ENCODE measurements around the gene ADPRH.
A peak's percentile ranks its signal among the peaks of the same experiment; 100 is the strongest.
"Not testable (repeated sequence)": the region's sequence is repeated elsewhere in the genome, so short reads cannot be mapped to it uniquely, and the experiment has no call there.

The ADPRH gene

DNA sequence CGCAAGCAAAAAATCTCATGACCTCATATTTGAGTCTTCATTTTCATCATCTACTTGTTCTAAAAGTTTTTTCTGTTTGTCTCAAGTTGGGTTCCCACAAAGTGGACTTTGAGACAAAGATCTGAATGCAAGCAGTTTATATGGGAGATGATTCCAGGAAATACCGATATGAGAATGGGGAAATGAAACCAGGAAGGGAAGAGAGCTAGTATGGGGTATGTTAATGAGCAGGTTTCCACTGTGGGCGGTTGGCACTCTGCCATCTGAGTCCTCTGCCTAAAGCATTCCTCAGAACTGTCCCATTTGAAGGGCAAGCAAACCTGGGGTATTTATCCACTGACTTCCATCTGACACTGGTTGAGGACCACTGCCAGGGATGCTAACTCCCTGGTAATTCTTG lies 8.8 kb downstream of the ADPRH start:
- H3K27ac ChIP-seq (ENCODE audit: low read depth, low read length) = no peak overlapping the region
- no peak overlapping the region for H3K4me3 ChIP-seq (ENCODE audit: low read length)
- H3K27me3 ChIP-seq (ENCODE audit: control insufficient read depth, insufficient read depth, low read length) = no peaks in the 10 kb centered on the region
- H3K36me3 ChIP-seq (ENCODE audit: control insufficient read depth, insufficient read depth, low read length) = no peaks in the 10 kb centered on the region
- H3K4me1 ChIP-seq (ENCODE audit: control insufficient read depth, insufficient read depth, low read length) = no peaks in the 10 kb centered on the region
- no peak overlapping the region for H3K9ac ChIP-seq (ENCODE audit: low read length)

DNA sequence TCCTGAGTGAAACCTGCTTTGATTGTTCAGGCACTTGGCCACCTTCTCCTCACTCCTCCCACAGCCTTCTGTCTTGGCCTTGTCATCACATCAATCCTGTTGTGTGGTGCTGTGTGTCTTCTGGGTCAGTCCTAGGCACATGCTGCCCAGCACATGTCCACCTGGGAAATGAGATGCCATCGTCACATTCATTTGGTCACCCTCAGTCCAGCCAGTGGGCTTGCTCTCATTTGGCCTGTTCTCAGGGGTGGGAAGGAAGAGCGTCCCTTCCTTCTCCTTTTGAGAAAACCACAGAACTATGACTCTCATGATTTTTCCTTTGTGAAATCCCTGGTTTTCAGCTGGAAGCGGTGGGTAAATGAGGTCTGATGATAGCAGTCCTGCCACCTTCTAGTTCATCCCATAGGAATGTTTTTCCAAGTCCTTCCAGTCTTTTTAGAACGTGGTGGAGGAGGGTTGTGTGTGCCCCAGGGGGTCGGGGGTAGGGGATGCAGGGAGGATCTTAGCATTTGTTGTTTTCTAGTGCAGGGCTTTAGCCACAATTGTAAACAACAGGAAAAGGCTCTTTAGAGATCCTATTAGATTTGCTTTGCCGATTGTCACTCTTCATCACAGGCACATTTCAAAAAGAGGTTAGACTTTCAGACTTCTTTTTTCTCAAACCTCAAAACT lies 9.9 kb downstream of the ADPRH start:
- Histone ChIP-seq H3K4me3 (ENCODE audit: low read length) (no peak overlapping the region), H3K27me3 (ENCODE audit: control insufficient read depth, insufficient read depth, low read length) (no peaks in the 10 kb centered on the region), H3K36me3 (ENCODE audit: control insufficient read depth, insufficient read depth, low read length) (no peaks in the 10 kb centered on the region), H3K9ac (ENCODE audit: low read length) (no peak overlapping the region), H3K4me1 (ENCODE audit: control insufficient read depth, insufficient read depth, low read length) (no peaks in the 10 kb centered on the region), H3K27ac (ENCODE audit: low read depth, low read length) (no peak overlapping the region)

DNA sequence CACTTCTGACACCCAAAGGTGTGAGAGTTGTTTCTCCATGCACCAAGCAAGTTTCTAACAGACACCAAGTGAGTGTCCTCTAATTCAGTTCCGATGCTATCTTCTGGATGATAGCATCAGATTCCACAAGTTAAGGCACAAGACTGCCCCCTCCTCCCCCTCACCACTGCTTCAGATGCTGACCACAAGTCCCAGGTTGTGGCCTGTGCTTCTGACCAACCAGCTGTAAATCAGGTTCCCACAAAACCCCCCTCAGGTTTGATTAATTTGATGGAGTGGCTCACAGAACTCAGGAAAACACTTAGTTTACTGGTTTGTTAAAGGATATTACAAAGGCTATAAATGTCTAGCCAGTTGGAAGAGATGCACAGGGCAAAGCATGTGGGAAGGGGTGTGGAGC lies 11.4 kb downstream of the ADPRH start:
- no peak overlapping the region for H3K27ac ChIP-seq (ENCODE audit: low read depth, low read length)
- H3K4me3 ChIP-seq (ENCODE audit: low read length) = no peak overlapping the region
- no peaks in the 10 kb centered on the region for H3K27me3 ChIP-seq (ENCODE audit: control insufficient read depth, insufficient read depth, low read length)
- no peaks in the 10 kb centered on the region for H3K4me1 ChIP-seq (ENCODE audit: control insufficient read depth, insufficient read depth, low read length)
- no peaks in the 10 kb centered on the region for H3K36me3 ChIP-seq (ENCODE audit: control insufficient read depth, insufficient read depth, low read length)
- no peak overlapping the region for H3K9ac ChIP-seq (ENCODE audit: low read length)

DNA sequence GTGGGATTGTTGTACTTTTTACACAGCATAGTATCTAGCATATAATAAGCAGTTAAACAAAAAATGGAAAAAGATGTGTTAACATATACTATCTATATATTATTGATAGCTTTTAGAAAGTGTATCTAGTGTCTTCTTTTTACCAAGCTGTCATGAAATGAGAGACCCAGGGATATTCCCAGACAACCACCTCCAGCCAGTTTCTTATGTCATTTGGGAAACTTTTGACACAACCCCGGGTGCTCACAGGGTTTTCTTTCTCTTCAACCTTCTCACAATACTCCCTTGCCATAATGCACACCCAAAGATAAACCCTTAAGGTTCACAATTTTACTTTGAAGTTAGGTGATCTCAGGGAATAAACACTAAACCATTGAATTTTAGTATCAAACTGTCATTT lies 13.6 kb downstream of the ADPRH start:
- no peak overlapping the region for H3K9ac ChIP-seq (ENCODE audit: low read length)
- no peaks in the 10 kb centered on the region for H3K4me1 ChIP-seq (ENCODE audit: control insufficient read depth, insufficient read depth, low read length)
- no peaks in the 10 kb centered on the region for H3K27me3 ChIP-seq (ENCODE audit: control insufficient read depth, insufficient read depth, low read length)
- H3K4me3 ChIP-seq (ENCODE audit: low read length) = no peak overlapping the region
- H3K27ac ChIP-seq (ENCODE audit: low read depth, low read length) = no peak overlapping the region
- H3K36me3 ChIP-seq (ENCODE audit: control insufficient read depth, insufficient read depth, low read length) = no peaks in the 10 kb centered on the region

DNA sequence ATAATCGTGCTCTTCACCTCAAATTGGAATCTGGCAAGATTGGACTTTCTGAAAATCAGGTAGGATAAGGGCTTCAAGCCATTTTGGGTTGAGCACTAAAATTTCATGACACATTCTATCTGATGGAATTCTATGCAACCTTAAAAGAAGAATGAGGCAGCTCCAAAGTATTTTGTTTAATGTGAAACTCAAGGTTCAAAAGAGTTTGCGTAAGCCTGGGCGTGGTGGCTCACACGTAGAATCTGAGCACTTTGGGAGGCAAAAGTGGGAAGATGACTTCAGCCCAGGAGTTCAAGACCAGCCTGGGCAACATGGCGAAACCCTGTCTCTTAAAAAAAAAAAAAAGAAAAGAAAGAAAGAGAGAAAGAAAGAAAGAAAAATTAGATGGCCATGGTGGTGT lies 14.8 kb downstream of the ADPRH start:
- Histone ChIP-seq H3K9ac (ENCODE audit: low read length) (no peak overlapping the region), H3K4me1 (ENCODE audit: control insufficient read depth, insufficient read depth, low read length) (no peaks in the 10 kb centered on the region), H3K36me3 (ENCODE audit: control insufficient read depth, insufficient read depth, low read length) (no peaks in the 10 kb centered on the region), H3K4me3 (ENCODE audit: low read length) (no peak overlapping the region), H3K27ac (ENCODE audit: low read depth, low read length) (no peak overlapping the region), H3K27me3 (ENCODE audit: control insufficient read depth, insufficient read depth, low read length) (no peaks in the 10 kb centered on the region)

DNA sequence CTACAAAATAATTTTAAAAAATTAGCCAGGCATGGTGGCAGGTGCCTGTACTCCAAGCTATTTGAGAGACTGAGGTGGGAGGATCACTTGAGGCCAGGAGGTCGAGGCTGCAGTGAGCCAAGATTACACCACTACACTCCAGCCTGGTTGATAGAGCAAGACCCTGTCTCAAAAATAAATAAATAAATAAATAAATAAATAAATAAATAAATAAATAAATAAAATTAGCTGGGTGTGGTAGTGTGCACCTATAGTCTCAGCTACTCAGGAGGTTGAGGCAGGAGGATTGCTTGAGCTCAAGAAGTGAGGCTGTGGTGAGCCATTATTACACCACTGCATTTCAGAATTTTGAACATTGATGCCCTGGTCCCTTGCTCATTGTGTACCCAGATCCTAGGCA lies 15.6 kb downstream of the ADPRH start:
- H3K4me1 ChIP-seq (ENCODE audit: control insufficient read depth, insufficient read depth, low read length); H3K27ac ChIP-seq (ENCODE audit: low read depth, low read length); H3K9ac ChIP-seq (ENCODE audit: low read length); H3K4me3 ChIP-seq (ENCODE audit: low read length); H3K36me3 ChIP-seq (ENCODE audit: control insufficient read depth, insufficient read depth, low read length); H3K27me3 ChIP-seq (ENCODE audit: control insufficient read depth, insufficient read depth, low read length): not testable (repeated sequence)

DNA sequence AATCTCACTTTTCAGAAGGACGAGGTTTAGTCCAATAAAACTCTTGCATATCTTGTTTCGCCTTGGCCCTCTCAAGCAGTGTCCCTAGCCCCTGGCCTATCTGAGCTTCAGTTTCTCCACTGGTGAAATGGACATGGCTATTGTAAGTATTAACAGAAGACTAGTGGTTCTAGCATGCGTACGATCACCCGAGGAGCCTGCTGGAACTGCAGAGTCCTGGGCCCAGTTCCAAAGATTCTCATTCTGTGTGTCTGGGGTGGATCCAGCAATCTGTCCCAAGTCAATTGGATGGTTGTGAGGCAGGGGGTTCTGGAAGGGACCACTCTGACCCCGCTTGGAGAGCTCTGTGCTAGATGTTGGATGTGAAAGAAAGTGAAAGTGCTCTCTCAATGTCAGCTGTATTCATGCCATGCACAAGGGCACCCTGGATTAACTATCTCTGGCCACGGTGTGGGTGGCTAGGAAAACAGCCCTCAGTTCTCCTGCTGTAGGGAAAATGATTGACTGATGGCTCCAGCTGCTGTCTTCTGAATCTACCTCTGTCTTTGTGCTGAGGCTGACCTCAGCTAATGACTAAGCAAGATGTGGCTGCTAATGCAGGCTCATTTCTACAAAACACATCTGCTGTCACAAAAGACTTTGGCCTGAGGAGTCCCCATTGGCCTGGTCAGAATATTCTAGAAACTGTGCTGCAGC lies 16.5 kb downstream of the ADPRH start:
- Histone ChIP-seq H3K9ac (ENCODE audit: low read length) (no peak overlapping the region), H3K4me1 (ENCODE audit: control insufficient read depth, insufficient read depth, low read length) (no peaks in the 10 kb centered on the region), H3K27me3 (ENCODE audit: control insufficient read depth, insufficient read depth, low read length) (no peaks in the 10 kb centered on the region), H3K27ac (ENCODE audit: low read depth, low read length) (no peak overlapping the region), H3K36me3 (ENCODE audit: control insufficient read depth, insufficient read depth, low read length) (no peaks in the 10 kb centered on the region), H3K4me3 (ENCODE audit: low read length) (peak overlapping the region; percentile 48)

DNA sequence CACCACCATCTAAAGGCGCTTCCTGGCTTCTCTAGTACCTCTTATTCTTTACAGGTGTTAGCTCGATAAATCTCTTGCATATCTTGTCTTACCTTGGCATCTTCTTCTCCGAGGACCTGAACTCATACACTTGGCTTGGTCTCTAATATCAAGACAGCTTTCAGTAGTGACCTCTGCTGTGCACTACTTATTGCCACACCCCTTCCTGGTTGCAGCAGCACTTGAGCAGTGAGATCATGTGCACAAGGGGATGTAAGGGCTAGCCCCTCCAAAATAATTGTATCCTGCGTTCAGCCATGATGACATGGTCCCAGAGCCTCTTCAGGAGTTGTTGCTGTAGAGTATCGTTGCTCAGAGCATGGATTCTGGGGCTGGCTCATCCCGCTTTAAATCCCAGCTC lies 17.1 kb downstream of the ADPRH start:
- Histone ChIP-seq H3K27ac (ENCODE audit: low read depth, low read length) (no peak overlapping the region), H3K4me3 (ENCODE audit: low read length) (no peak overlapping the region), H3K36me3 (ENCODE audit: control insufficient read depth, insufficient read depth, low read length) (no peaks in the 10 kb centered on the region), H3K4me1 (ENCODE audit: control insufficient read depth, insufficient read depth, low read length) (no peaks in the 10 kb centered on the region), H3K27me3 (ENCODE audit: control insufficient read depth, insufficient read depth, low read length) (no peaks in the 10 kb centered on the region), H3K9ac (ENCODE audit: low read length) (no peak overlapping the region)

DNA sequence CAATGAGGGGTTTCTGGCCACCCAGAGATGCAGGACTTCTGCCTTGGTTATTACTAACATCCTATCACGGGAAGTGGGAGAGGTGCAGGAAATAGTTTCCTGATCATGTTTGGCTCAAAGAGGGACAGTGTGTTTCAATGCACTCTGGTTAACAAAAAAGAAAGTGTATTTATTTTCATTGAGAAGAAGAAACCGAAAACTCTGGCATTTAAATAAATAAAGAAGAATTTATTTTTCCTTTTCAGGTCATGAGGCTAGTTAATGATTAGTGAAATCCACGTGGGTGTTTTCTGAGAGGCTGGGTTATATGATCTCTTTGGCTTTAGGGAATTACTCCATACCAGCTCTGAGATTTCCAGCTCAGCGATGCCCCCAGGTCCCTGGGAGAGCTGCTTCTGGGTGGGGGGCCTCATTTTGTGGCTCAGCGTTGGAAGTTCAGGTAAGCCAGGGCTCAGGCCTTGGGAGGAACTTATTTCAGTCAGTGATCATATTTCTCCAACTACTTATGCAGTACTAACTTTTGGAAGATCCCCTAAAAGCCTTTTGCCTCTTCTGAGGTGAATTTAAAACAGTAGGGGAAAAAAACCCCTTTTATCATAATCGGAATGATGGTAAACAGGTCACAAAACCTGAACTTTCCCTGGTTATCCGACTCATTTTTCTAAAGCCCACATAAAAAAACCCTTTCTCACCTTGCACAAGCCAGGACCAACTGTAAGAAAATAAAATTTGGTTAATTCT lies 18.4 kb downstream of the ADPRH start, which contains the start of gene PLA1A:
PLA1A (plus strand) TSS at position 338 of the 741 bp plus-strand sequence; CDS start at position 367, 29 bp downstream.
- Histone ChIP-seq H3K36me3 (ENCODE audit: control insufficient read depth, insufficient read depth, low read length) (no peaks in the 10 kb centered on the region), H3K4me3 (ENCODE audit: low read length) (no peak within 1 kb of the TSS), H3K27ac (ENCODE audit: low read depth, low read length) (no peak within 1 kb of the TSS), H3K9ac (ENCODE audit: low read length) (no peak within 1 kb of the TSS), H3K4me1 (ENCODE audit: control insufficient read depth, insufficient read depth, low read length) (no peaks in the 10 kb centered on the region), H3K27me3 (ENCODE audit: control insufficient read depth, insufficient read depth, low read length) (no peaks in the 10 kb centered on the region)

DNA sequence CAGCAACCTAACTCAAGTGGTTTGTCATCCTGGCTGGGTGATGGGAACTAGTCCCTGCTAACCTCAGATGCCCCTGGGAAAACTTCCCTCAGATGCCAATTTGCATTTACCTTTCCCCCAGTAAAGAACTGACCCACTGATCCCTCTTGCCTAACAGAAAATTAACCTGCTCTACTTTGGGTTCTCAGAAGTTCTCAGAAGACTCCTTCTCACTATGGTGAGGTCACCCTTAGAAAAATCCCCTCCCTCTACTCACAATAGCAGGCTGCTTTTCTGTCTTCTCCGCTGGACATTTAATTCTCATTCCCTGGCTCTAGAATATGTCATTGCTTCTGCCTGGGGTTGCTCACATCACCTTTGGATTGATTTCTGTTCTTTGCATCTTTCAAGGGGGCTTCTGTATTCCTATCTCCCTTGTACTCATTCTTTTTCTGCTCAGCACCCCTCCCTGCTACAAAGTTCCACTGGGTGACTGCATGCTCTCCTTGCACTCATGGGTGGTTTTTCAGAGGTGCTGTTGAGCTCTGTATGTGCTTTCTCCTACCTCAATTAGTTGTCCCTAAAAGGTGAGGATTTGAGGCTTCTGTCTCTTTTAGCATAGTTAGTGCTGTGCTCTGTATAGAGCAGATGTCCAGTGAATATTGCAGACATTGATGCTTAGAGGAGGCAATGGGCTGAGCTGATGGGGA lies 19.3 kb downstream of the ADPRH start:
- Histone ChIP-seq H3K4me1 (ENCODE audit: control insufficient read depth, insufficient read depth, low read length) (no peaks in the 10 kb centered on the region), H3K4me3 (ENCODE audit: low read length) (no peak overlapping the region), H3K9ac (ENCODE audit: low read length) (no peak overlapping the region), H3K27ac (ENCODE audit: low read depth, low read length) (no peak overlapping the region), H3K27me3 (ENCODE audit: control insufficient read depth, insufficient read depth, low read length) (no peaks in the 10 kb centered on the region), H3K36me3 (ENCODE audit: control insufficient read depth, insufficient read depth, low read length) (no peaks in the 10 kb centered on the region)

DNA sequence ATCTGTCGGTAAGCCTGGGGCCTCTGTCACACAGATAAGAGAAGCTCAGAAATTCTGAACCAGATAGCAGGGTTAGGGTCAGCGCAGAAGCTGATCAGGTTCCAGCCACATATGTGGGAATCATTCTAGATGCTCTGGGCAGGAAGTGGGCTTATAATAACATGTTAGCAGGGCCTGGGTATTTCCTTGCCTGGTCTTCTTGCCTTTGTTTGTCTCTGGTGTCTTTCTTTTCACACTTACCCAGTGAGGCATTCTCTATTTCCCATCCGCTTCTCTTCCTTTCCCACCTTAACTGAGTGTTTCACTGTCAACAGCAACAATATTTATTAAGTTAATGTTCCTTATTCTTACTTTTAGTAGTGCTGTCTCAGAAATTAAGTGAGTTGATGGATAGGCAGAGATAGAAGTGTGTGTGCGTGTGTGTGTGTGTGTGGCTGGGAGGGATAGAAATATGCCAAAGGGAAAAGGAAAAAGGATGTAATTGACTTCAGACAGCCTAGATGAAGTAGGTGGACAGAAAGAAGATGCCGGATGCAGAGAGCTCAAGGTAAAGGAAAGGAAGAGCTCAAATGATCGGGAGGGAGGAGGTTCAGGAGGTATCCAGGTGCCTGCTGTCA lies 20.4 kb downstream of the ADPRH start:
- Histone ChIP-seq H3K27ac (ENCODE audit: low read depth, low read length) (no peak overlapping the region), H3K36me3 (ENCODE audit: control insufficient read depth, insufficient read depth, low read length) (no peaks in the 10 kb centered on the region), H3K9ac (ENCODE audit: low read length) (no peak overlapping the region), H3K27me3 (ENCODE audit: control insufficient read depth, insufficient read depth, low read length) (no peaks in the 10 kb centered on the region), H3K4me3 (ENCODE audit: low read length) (no peak overlapping the region), H3K4me1 (ENCODE audit: control insufficient read depth, insufficient read depth, low read length) (no peaks in the 10 kb centered on the region)

DNA sequence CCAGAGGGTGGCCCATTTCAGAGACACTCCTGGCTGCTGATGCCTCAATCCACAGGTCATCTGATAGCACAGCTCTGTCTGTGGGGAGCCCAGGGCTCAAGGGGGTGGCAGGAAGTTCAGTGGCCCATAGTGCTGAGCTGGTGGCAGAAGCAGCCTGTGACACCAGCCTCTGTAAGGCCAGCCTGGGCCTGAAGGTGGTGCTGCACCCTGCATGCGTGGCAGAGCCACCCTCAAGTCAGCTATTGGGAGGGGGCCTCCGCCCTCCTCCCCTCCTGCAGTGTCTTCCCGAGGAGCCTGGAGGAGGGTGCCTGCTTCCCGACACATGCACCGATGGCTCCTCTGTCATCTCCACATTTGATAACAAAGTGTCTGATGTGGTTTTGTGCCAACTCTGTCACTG lies 21.4 kb downstream of the ADPRH start:
- Histone ChIP-seq H3K4me1 (ENCODE audit: control insufficient read depth, insufficient read depth, low read length) (no peaks in the 10 kb centered on the region), H3K27me3 (ENCODE audit: control insufficient read depth, insufficient read depth, low read length) (no peaks in the 10 kb centered on the region), H3K27ac (ENCODE audit: low read depth, low read length) (no peak overlapping the region), H3K36me3 (ENCODE audit: control insufficient read depth, insufficient read depth, low read length) (no peaks in the 10 kb centered on the region), H3K4me3 (ENCODE audit: low read length) (no peak overlapping the region), H3K9ac (ENCODE audit: low read length) (no peak overlapping the region)
